Astrocyte (in vitro differentiated cells and primary cell): ENCODE measurements around the gene CLNK. TPM values are rescaled to one million over a fixed set of nuclear protein-coding genes. Genes with fewer than 3 reads are reported as not detected.

Source experiments
- DNase-seq: peaks from one replicate; pipeline ENCODE4 v3.0.0-alpha.2; 2010; ENCODE audit warnings: low read depth
- FAIRE-seq: peaks from 2 replicates; lab custom pipeline; 2011; peaks lifted over from hg19 to GRCh38; lab: Jason Lieb, UNC
- H2AFZ ChIP-seq: 2 replicates; pipeline ENCODE4 v1.6.0; 2012; ENCODE audit warnings: low read depth, low read length, inconsistent platforms
- H3K27ac ChIP-seq: 2 replicates; pipeline ENCODE4 v1.5.1; 2011; ENCODE audit warnings: low read depth, low read length, inconsistent platforms
- H3K27me3 ChIP-seq: 2 replicates; pipeline ENCODE4 v1.6.0; 2011; ENCODE audit warnings: low read length, inconsistent platforms; ENCODE audit not compliant: insufficient read depth
- H3K36me3 ChIP-seq: 2 replicates; pipeline ENCODE4 v1.5.1; 2011; ENCODE audit warnings: low read length, inconsistent platforms; ENCODE audit not compliant: insufficient read depth
- H3K4me1 ChIP-seq: 2 replicates; pipeline ENCODE4 v1.5.1; 2011; ENCODE audit warnings: low read length, inconsistent platforms; ENCODE audit not compliant: insufficient read depth
- H3K4me2 ChIP-seq: 2 replicates; pipeline ENCODE4 v1.6.0; 2012; ENCODE audit warnings: low read length, inconsistent platforms
- H3K4me3 ChIP-seq: 2 replicates; pipeline ENCODE4 v1.5.1; 2011; ENCODE audit warnings: low read depth, mild to moderate bottlenecking, low read length, inconsistent platforms; ENCODE audit not compliant: insufficient read depth
- H3K79me2 ChIP-seq: 2 replicates; pipeline ENCODE4 v1.6.0; 2012; ENCODE audit warnings: mild to moderate bottlenecking, low read length, inconsistent platforms; ENCODE audit not compliant: insufficient read depth
- H3K9ac ChIP-seq: 2 replicates; pipeline ENCODE4 v1.6.0; 2012; ENCODE audit warnings: mild to moderate bottlenecking, low read length, inconsistent platforms
- H3K9me3 ChIP-seq: 2 replicates; pipeline ENCODE4 v1.5.1; 2012; ENCODE audit warnings: low read depth, mild to moderate bottlenecking, low read length, inconsistent platforms; ENCODE audit not compliant: insufficient read depth
- H4K20me1 ChIP-seq: 2 replicates; pipeline ENCODE4 v1.6.0; 2012; ENCODE audit warnings: low read length, inconsistent platforms; ENCODE audit not compliant: insufficient read depth
- H3K27ac Mint-ChIP-seq: one replicate; pipeline ENCODE4 v1.8.0; 2021; ENCODE audit warnings: mild to moderate bottlenecking, mixed read lengths; ENCODE audit not compliant: unreplicated experiment
- H3K27me3 Mint-ChIP-seq: one replicate; pipeline ENCODE4 v1.8.0; 2021; ENCODE audit warnings: low read depth, mixed read lengths; ENCODE audit not compliant: unreplicated experiment
- H3K36me3 Mint-ChIP-seq: one replicate; pipeline ENCODE4 v1.8.0; 2021; ENCODE audit warnings: low read depth, mixed read lengths; ENCODE audit not compliant: unreplicated experiment
- H3K4me1 Mint-ChIP-seq: one replicate; pipeline ENCODE4 v1.8.0; 2021; ENCODE audit warnings: low read depth, mixed read lengths; ENCODE audit not compliant: unreplicated experiment
- H3K4me3 Mint-ChIP-seq: one replicate; pipeline ENCODE4 v1.8.0; 2021; ENCODE audit warnings: mild to moderate bottlenecking, moderate library complexity, mixed read lengths; ENCODE audit not compliant: unreplicated experiment
- H3K9me3 Mint-ChIP-seq: one replicate; pipeline ENCODE4 v1.8.0; 2021; ENCODE audit warnings: mild to moderate bottlenecking, mixed read lengths; ENCODE audit not compliant: unreplicated experiment
- EZH2 ChIP-seq: IDR thresholded peaks from 2 replicates; pipeline ENCODE4 v1.6.1; 2012; ENCODE audit warnings: mild to moderate bottlenecking, low read length, inconsistent platforms; ENCODE audit not compliant: insufficient read depth
- total RNA-seq: library from RNA; stranded (reverse); gene quantifications from 2 replicates; pipeline ENCODE4 v1.2.1, GENCODE V29; 2021
- TF ChIP-seq, protein P1 (sequence below): IDR thresholded peaks from 2 replicates; pipeline ENCODE4 v1.5.1; 2011; ENCODE audit warnings: low read depth, mild to moderate bottlenecking, inconsistent platforms, low read length, moderate library complexity; ENCODE audit not compliant: insufficient read depth

The CLNK gene
- total RNA-seq, 1 donor from 2014 or later, result not detected

DNA sequence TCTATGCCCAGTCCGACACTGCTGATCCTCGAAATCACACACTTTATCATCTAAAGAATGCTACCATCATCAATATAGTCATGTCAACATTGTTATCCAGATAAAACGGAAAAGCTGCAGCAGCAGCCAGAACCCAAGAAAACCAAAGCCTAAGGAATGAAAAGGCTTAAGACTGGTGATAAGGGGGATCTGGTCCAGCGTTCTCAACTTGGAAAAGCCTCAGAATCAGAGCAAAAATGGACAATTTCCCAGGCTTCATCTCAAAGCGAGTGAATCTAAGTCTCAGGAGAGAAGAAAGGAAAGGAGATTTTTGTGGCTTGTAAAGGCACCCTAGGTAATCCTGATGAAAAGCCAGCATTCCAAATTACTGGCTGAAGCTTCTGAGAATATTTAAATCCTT, 235.6 kb downstream of the CLNK start:
- no peak overlapping the region for H3K27ac Mint-ChIP-seq
- no peaks in the 10 kb centered on the region for H3K4me1 Mint-ChIP-seq
- Histone ChIP-seq H3K4me1 (no peaks in the 10 kb centered on the region), H3K79me2 (peaks cover 39% of the 10 kb centered on the region), H4K20me1 (peaks cover 51% of the 10 kb centered on the region), H3K9me3 (peaks cover 2% of the 10 kb centered on the region), H3K4me3 (no peak overlapping the region), H3K27ac (no peak overlapping the region), H2AFZ (no peak overlapping the region), H3K4me2 (no peak overlapping the region), H3K9ac (no peak overlapping the region), H3K36me3 (peaks cover 42% of the 10 kb centered on the region), H3K27me3 (no peaks in the 10 kb centered on the region)
- no peaks in the 10 kb centered on the region for H3K27me3 Mint-ChIP-seq
- TF ChIP-seq, protein P1, sequence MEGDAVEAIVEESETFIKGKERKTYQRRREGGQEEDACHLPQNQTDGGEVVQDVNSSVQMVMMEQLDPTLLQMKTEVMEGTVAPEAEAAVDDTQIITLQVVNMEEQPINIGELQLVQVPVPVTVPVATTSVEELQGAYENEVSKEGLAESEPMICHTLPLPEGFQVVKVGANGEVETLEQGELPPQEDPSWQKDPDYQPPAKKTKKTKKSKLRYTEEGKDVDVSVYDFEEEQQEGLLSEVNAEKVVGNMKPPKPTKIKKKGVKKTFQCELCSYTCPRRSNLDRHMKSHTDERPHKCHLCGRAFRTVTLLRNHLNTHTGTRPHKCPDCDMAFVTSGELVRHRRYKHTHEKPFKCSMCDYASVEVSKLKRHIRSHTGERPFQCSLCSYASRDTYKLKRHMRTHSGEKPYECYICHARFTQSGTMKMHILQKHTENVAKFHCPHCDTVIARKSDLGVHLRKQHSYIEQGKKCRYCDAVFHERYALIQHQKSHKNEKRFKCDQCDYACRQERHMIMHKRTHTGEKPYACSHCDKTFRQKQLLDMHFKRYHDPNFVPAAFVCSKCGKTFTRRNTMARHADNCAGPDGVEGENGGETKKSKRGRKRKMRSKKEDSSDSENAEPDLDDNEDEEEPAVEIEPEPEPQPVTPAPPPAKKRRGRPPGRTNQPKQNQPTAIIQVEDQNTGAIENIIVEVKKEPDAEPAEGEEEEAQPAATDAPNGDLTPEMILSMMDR, result no peak
- no peak for TF ChIP-seq EZH2
- DNase-seq (no peak), FAIRE-seq (no peak)
- peaks cover 62% of the 10 kb centered on the region for H3K36me3 Mint-ChIP-seq
- H3K9me3 Mint-ChIP-seq, result peaks cover 7% of the 10 kb centered on the region
- no peak overlapping the region for H3K4me3 Mint-ChIP-seq

DNA sequence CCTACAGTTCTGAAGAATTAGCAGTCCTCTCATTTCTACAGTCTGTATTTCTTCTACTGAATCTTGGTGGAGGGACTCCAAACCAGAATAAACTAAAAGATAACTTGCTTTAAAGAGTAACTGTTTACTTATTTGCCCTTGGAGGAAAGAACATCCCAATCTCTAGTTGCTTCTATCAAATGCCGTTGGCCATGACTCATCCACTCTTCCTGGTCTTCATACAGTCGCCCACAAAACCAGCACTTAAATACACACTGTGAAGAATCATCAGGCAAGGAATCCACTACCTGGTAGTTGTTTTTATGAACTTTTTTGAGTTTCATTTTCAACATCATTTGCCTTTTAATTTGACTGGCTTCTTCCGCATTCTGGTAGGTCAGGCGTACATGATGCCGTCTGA, 241.6 kb downstream of the CLNK start:
- no peak overlapping the region for H3K9ac ChIP-seq
- H3K9me3 ChIP-seq, result peaks cover 5% of the 10 kb centered on the region
- peaks cover 12% of the 10 kb centered on the region for H3K4me1 Mint-ChIP-seq
- H3K27me3 Mint-ChIP-seq, result no peaks in the 10 kb centered on the region
- peaks cover 16% of the 10 kb centered on the region for H4K20me1 ChIP-seq
- DNase-seq, result no peak
- H3K36me3 Mint-ChIP-seq, result peaks cover 33% of the 10 kb centered on the region
- no peak overlapping the region for H3K27ac Mint-ChIP-seq
- peaks cover 30% of the 10 kb centered on the region for H3K36me3 ChIP-seq
- no peaks in the 10 kb centered on the region for H3K27me3 ChIP-seq
- H3K4me3 ChIP-seq, result no peak overlapping the region
- peaks cover 7% of the 10 kb centered on the region for H3K79me2 ChIP-seq
- FAIRE-seq, result no peak
- no peaks in the 10 kb centered on the region for H3K4me1 ChIP-seq
- no peak overlapping the region for H3K4me2 ChIP-seq
- peaks cover 5% of the 10 kb centered on the region for H3K9me3 Mint-ChIP-seq
- TF ChIP-seq, protein P1, result no peak
- TF ChIP-seq EZH2, result no peak
- no peak overlapping the region for H2AFZ ChIP-seq
- no peak overlapping the region for H3K4me3 Mint-ChIP-seq
- no peak overlapping the region for H3K27ac ChIP-seq

DNA sequence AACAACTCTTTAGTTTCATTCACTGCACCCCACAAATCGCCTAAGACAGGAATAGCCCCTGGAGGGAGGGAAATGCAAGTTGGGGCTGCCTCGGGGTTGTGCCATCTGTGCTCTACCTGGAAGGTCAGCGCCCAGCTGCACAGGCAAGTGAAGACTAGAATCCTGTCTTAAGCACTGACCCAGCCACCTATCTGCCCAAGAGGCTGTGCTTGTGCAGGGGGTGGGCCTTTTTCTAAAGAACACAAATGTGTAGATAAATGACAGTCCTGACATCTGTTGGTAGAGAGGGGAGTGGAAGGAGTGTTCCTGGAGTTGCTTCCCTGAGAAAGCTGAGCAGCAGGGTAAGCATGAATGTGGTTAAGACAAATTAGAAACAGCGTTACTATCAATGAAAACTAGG, 243.1 kb downstream of the CLNK start:
- H3K27ac Mint-ChIP-seq, result no peak overlapping the region
- peaks cover 30% of the 10 kb centered on the region for H3K36me3 ChIP-seq
- H3K4me1 Mint-ChIP-seq, result peaks cover 12% of the 10 kb centered on the region
- no peaks in the 10 kb centered on the region for H3K27me3 ChIP-seq
- H3K27ac ChIP-seq, result no peak overlapping the region
- no peak for DNase-seq
- no peak overlapping the region for H2AFZ ChIP-seq
- no peak overlapping the region for H3K4me3 Mint-ChIP-seq
- no peak overlapping the region for H3K4me3 ChIP-seq
- H3K79me2 ChIP-seq, result no peaks in the 10 kb centered on the region
- peaks cover 5% of the 10 kb centered on the region for H3K9me3 ChIP-seq
- H3K4me2 ChIP-seq, result no peak overlapping the region
- peaks cover 28% of the 10 kb centered on the region for H3K36me3 Mint-ChIP-seq
- H4K20me1 ChIP-seq, result peaks cover 9% of the 10 kb centered on the region
- H3K27me3 Mint-ChIP-seq, result no peaks in the 10 kb centered on the region
- peaks cover 5% of the 10 kb centered on the region for H3K9me3 Mint-ChIP-seq
- no peak for TF ChIP-seq EZH2
- no peaks in the 10 kb centered on the region for H3K4me1 ChIP-seq
- no peak for FAIRE-seq
- no peak overlapping the region for H3K9ac ChIP-seq
